Tibial nerve (tissue), 4 donors: Measurements from ENCODE around the gene ZBED2. TPM values are rescaled to one million over a fixed set of nuclear protein-coding genes. Genes with fewer than 3 reads are reported as not detected.
A peak's percentile ranks its signal among the peaks of the same experiment; 100 is the strongest.

ENCODE experiments used
- DNase-seq, 2 donors: peaks; one replicate each; pipeline ENCODE4 v3.0.0-alpha.2; 2019; ENCODE audit warnings: low spot score in 2 of 2
- H3K27ac ChIP-seq, 4 donors: fragments of 200-600 bp; sonication (generic) in 3 of 4; one replicate each; pipeline ENCODE4 v1.5.1; 2017 to 2019; ENCODE audit warnings: mild to moderate bottlenecking in 1 of 4
- H3K27me3 ChIP-seq, 2 donors: fragments of 200-600 bp; sonication (generic) in 1 of 2; one replicate each; pipeline versions ENCODE4 v1.5.1 to v1.6.0; 2017 to 2019
- H3K36me3 ChIP-seq, 3 donors: fragments of 200-600 bp; sonication (generic); one replicate each; pipeline ENCODE4 v1.5.1; 2018 to 2019
- H3K4me1 ChIP-seq, 4 donors: fragments of 200-600 bp; sonication (generic) in 3 of 4; one replicate each; pipeline ENCODE4 v1.5.1; 2017 to 2019
- H3K4me3 ChIP-seq, 4 donors: fragments of 200-600 bp; sonication (generic) in 3 of 4; one replicate each; pipeline ENCODE4 v1.5.1; 2017 to 2019; ENCODE audit warnings: mild to moderate bottlenecking in 1 of 4, moderate library complexity in 1 of 4
- H3K9me3 ChIP-seq, 4 donors: fragments of 200-600 bp; sonication (generic) in 3 of 4; one replicate each; pipeline ENCODE4 v1.5.1; 2017 to 2019
- CTCF ChIP-seq, 5 experiments: fragments of 200-600 bp in 3 of 5; fragments of 450-650 bp in 2 of 5; sonication (generic) in 3 of 5; IDR thresholded peaks; one replicate each; pipeline ENCODE4 v1.5.1; 2016 to 2019; ENCODE audit warnings: antibody characterized with exemption in 5 of 5, mild to moderate bottlenecking in 3 of 5, moderate library complexity in 2 of 5
- EP300 ChIP-seq, 2 donors: sonication (generic); formaldehyde crosslinking; IDR thresholded peaks; one replicate each; pipeline ENCODE4 v1.6.1; 2017; ENCODE audit warnings: antibody characterized with exemption in 2 of 2, mild to moderate bottlenecking in 1 of 2
- POLR2A ChIP-seq, 2 donors: fragments of 450-650 bp; IDR thresholded peaks; one replicate each; pipeline ENCODE4 v1.6.1; 2017; ENCODE audit warnings: antibody characterized with exemption in 2 of 2, mild to moderate bottlenecking in 2 of 2, moderate library complexity in 2 of 2
- WGBS, 2 donors: methylation state at CpG; one replicate each; pipeline ENCODE4 v1.1.5; 2018; 5-methylcytosine and 5-hydroxymethylcytosine counted together
- total RNA-seq, 4 donors: library from RNA; depleted of rRNA; stranded (reverse); fragments of >200 nt; gene quantifications; one replicate each; pipeline ENCODE4 v1.1.0, GENCODE V29; 2016

Gene ZBED2
- total RNA-seq, 4 donors from 2014 or later, result not detected

GRCh38 chr3:111617406-111617805 is 22.3 kb upstream of the ZBED2 start:
- Histone ChIP-seq H3K27ac (no peak overlapping the region), H3K36me3 (no peaks in the 10 kb centered on the region), H3K4me1 (no peaks in the 10 kb centered on the region), H3K27me3 (no peaks in the 10 kb centered on the region), H3K9me3 (no peaks in the 10 kb centered on the region), H3K4me3 (no peak overlapping the region)
- WGBS, 2 donors, result 92% methylated on average over 3 of the region's 3 CpGs
- no peak for DNase-seq
- no peak for TF ChIP-seq POLR2A (IDR thresholded peaks at IDR 0.05)
- TF ChIP-seq EP300 (IDR thresholded peaks at IDR 0.05), result no peak
- no peak for TF ChIP-seq CTCF (IDR thresholded peaks at IDR 0.05)

- H3K27me3 ChIP-seq, result no peaks in the 10 kb centered on the region
- no peak overlapping the region for H3K4me3 ChIP-seq
- no peaks in the 10 kb centered on the region for H3K4me1 ChIP-seq
- H3K27ac ChIP-seq, result no peak overlapping the region
- no peak for TF ChIP-seq POLR2A (IDR thresholded peaks at IDR 0.05)
- no peak for TF ChIP-seq CTCF (IDR thresholded peaks at IDR 0.05)
- no peaks in the 10 kb centered on the region for H3K36me3 ChIP-seq
- no peak for DNase-seq
- WGBS, 2 donors, result 76 to 81% methylated on average over 5 to 6 of the region's 6 CpGs
- H3K9me3 ChIP-seq, result no peaks in the 10 kb centered on the region
Observed at GRCh38 chr3:111616417-111617105, 21.4 kb upstream of the ZBED2 start.

- Histone ChIP-seq H3K27ac (peak overlapping the region in 1 of 4 donors; percentile 2), H3K4me1 (no peaks in the 10 kb centered on the region), H3K36me3 (no peaks in the 10 kb centered on the region), H3K4me3 (no peak overlapping the region), H3K9me3 (no peaks in the 10 kb centered on the region), H3K27me3 (no peaks in the 10 kb centered on the region)
- TF ChIP-seq EP300 (IDR thresholded peaks at IDR 0.05) (no peak), POLR2A (IDR thresholded peaks at IDR 0.05) (no peak), CTCF (IDR thresholded peaks at IDR 0.05) (no peak)
- DNase-seq, result no peak
- 63 to 65% methylated on average over 3 of the region's 3 CpGs for WGBS, 2 donors
Observed at GRCh38 chr3:111615880-111616279, 20.7 kb upstream of the ZBED2 start.

GRCh38 chr3:111613294-111613693 is 18.1 kb upstream of the ZBED2 start:
- no peak overlapping the region for H3K27ac ChIP-seq

More at GRCh38 chr3:111613294-111613693, 18.1 kb upstream of the ZBED2 start:
- Histone ChIP-seq H3K36me3 (no peaks in the 10 kb centered on the region), H3K4me3 (no peak overlapping the region), H3K9me3 (no peaks in the 10 kb centered on the region), H3K27me3 (no peaks in the 10 kb centered on the region), H3K4me1 (no peaks in the 10 kb centered on the region)
- DNase-seq, result no peak
- WGBS, 2 donors, result 50 to 70% methylated on average over 1 of the region's 1 CpG
- no peak for TF ChIP-seq EP300 (IDR thresholded peaks at IDR 0.05)
- no peak for TF ChIP-seq POLR2A (IDR thresholded peaks at IDR 0.05)
- TF ChIP-seq CTCF (IDR thresholded peaks at IDR 0.05), result no peak
